Stimulated activated CD4-positive, alpha-beta T cell treated with anti-CD3 and anti-CD28 coated beads, Interleukin-1b, Interleukin-23, amount 100 ng/mL, for 4 hours (primary cell): ENCODE data around the gene NIPSNAP2.
"Not testable (repeated sequence)": the region's sequence is repeated elsewhere in the genome, so short reads cannot be mapped to it uniquely, and the experiment has no call there.

Source experiments
- DNase-seq, 2 donors: peaks; one replicate each; pipeline ENCODE4 v3.0.0-alpha.2; 2020; ENCODE audit warnings: low read depth in 2 of 2

Gene NIPSNAP2

GRCh38 chr7:56046721-56047445 is 82.5 kb downstream of the NIPSNAP2 start:
- DNase-seq = no peak

- not testable (repeated sequence) for DNase-seq
Measured at GRCh38 chr7:56047446-56048116, 83.2 kb downstream of the NIPSNAP2 start.

- no peak for DNase-seq
Measured at GRCh38 chr7:56048245-56048644, 83.9 kb downstream of the NIPSNAP2 start.

GRCh38 chr7:56048763-56049162 is 84.4 kb downstream of the NIPSNAP2 start:
- not testable (repeated sequence) for DNase-seq
